GM12874 (cell line): ENCODE measurements around the gene PFKFB3.

Source experiments
- TF ChIP-seq, protein P1 (sequence below): IDR thresholded peaks from 2 replicates; pipeline ENCODE4 v1.5.1; 2011; ENCODE audit warnings: low read depth, mild to moderate bottlenecking, control low read depth, low read length, moderate library complexity; ENCODE audit not compliant: insufficient read depth

The PFKFB3 gene

DNA sequence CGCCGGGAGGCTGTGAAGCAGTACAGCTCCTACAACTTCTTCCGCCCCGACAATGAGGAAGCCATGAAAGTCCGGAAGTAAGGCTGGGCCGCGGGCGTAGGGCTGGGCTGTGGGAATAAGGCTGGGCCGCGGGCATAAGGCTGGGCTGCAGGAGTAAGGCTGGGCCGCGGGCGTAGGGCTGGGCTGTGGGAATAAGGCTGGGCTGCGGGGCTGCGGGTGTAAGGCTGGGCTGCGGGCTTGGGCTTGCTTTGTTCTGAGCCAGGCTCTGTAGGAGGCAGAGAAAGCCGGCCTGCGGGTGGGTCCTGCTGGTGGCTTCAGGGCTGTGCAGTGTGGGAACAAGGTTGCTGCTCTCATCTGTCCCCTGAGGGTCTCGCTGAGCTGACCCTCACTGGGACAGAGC lies 12.5 kb downstream of the PFKFB3 start:
- TF ChIP-seq, protein P1, sequence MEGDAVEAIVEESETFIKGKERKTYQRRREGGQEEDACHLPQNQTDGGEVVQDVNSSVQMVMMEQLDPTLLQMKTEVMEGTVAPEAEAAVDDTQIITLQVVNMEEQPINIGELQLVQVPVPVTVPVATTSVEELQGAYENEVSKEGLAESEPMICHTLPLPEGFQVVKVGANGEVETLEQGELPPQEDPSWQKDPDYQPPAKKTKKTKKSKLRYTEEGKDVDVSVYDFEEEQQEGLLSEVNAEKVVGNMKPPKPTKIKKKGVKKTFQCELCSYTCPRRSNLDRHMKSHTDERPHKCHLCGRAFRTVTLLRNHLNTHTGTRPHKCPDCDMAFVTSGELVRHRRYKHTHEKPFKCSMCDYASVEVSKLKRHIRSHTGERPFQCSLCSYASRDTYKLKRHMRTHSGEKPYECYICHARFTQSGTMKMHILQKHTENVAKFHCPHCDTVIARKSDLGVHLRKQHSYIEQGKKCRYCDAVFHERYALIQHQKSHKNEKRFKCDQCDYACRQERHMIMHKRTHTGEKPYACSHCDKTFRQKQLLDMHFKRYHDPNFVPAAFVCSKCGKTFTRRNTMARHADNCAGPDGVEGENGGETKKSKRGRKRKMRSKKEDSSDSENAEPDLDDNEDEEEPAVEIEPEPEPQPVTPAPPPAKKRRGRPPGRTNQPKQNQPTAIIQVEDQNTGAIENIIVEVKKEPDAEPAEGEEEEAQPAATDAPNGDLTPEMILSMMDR, result no peak

DNA sequence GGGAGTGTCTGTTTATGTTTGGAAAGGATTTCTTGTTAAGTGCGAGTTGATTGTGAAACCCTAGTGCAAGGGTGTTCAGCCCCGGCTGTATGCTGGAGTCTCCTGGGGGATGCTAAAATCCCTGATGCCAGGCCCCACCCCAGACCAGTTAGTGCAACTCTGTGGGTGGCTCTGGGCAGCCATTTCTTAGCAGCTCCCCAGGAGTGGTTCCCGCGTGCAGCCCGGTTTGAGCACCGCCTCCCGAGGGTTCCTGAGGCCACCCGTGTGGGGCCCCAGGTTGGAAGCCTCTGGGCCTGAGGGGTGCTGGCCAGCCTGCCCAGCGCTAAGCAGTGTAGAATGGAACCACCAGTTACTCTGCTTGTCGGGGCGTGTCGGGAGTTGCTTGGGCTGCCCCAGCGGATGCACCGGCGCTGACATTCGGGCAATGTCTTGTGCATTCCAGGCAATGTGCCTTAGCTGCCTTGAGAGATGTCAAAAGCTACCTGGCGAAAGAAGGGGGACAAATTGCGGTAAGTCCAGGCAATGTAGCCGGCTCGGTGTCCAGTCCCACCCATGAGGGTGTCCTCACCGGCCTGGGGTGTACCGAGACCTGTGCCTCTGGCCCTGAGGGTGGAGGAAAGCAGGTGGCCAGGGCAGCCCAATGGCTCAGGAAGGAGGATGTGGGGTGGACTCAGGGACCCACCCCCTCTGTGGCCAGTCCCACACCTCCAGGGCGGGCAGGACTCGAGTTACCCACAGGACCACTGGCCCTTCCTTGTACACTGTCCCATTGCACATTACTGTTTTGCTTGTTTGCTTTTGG lies 13.2 kb downstream of the PFKFB3 start:
- TF ChIP-seq, protein P1, result no peak

DNA sequence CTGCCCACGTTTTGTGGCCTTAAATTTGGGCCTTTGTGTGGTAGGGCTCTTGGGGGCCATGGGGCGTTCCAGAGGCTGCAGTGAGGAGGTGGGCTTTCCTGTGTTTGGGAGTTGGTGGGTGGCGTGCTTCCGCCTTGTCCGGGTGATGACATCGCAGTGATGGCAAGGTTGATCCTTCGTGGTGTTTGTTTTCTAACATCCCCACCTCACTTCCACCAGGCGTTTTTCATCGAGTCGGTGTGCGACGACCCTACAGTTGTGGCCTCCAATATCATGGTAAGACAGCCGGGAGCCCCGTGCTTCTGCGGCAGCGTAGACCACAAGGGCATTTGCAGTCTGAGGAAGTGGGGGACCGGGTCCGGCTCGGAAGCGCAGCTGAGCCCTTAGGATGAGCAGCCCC lies 14.2 kb downstream of the PFKFB3 start:
- TF ChIP-seq, protein P1, result no peak

DNA sequence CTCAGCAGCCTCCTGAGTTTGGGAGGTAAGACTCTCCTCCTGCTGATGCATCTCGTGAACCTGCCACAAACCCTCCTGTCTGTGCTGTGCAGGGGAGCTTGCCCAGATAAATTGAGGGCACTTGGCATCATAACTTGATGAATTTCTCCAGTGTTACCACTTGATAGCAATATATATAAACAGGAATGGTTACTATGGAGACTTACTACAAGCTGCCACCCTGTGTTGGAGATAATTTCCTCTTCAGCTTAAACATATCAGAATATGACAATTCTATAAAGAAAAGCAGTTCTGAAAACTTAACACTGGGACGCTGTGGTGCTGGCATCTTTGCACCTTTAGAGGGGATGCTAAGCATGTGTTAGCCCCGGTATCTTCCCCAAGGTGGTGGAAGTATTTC lies 14.9 kb downstream of the PFKFB3 start:
- TF ChIP-seq, protein P1, result no peak

DNA sequence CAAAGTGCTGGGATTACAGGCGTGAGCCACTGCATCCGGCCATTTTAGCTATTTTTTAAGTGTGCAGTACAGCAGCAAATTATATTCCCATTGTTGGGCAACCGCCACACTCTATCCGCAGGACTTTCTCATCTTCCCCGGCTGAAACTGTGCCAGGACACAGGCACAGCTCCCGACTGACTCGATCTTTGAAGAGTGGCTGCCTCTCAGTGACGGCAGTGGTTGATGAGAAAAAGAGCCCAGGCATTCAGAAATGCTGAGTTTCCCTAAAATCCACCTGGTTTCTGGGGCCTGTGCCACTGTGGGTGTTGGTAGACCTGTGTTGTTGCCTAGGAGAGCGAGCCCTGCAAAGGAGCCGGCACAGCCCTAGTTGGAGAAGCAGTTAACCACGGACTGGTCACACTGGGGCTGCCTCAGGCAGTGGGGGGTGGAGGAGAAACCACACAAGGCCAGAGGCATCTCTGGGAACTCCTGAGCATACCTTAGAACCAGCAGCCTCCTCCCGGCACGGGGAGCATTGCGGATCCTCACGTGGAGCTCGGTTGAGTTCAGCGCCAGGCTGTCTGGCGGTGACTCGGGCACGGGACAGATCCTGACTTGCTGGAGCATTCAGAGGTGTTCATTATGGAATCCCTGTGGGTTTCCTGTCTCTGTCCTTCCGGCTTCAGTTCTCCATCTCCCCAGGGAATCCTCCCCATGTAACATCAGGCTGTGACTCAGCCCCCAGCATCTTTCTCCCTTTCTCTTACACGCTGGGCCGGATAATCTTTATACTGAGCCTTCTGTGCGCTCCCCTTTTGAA lies 16.2 kb downstream of the PFKFB3 start:
- TF ChIP-seq, protein P1, result no peak

DNA sequence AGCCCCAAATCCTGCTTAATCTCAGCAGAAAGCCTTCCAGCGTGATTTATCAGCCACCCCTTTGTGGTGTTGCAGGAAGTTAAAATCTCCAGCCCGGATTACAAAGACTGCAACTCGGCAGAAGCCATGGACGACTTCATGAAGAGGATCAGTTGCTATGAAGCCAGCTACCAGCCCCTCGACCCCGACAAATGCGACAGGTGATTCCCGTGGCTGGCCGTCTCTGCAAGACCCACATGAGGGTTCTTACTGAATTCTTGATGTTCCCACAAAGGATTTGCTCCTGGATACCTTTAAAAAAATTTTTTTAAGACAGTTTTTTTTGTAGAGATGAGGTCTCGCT lies 16.7 kb downstream of the PFKFB3 start:
- TF ChIP-seq, protein P1, result no peak

DNA sequence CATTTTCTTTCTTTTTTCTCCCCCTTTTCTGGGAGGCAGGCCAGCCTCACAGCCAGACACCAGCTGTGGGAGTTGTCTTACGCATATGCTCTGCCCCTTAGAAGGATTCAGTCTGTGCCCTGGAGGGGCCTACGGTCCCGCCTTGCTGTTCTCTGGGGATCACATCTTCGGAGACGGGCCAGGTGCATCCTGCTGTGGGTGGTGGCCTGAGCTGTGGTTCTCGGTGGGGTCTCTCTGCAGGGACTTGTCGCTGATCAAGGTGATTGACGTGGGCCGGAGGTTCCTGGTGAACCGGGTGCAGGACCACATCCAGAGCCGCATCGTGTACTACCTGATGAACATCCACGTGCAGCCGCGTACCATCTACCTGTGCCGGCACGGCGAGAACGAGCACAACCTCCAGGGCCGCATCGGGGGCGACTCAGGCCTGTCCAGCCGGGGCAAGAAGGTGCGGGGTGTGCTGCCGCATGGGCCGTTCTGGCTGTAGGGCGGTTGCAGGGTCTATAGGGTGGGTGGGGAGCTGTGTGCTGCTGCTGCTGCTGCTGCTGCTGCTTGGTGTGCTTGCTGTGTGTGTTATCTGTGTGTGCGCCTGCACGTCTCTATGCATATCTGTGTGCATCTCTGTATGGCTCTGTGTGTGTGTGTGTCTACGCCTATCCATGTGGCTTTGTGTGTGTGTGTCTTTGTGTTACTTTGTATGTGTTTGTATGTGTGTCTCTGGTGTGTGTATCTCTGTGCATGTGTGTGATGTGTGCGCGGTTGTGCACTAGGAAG lies 17.9 kb downstream of the PFKFB3 start:
- TF ChIP-seq, protein P1, result no peak
